Kidney epithelial cell (primary cell): Measurements from ENCODE around the gene OSBP2. TPM values are rescaled to one million over a fixed set of nuclear protein-coding genes. Genes with fewer than 3 reads are reported as not detected.

Experiments
- DNase-seq: peaks from one replicate; pipeline ENCODE4 v3.0.0-alpha.2; 2010; ENCODE audit warnings: low read depth
- H3K27me3 ChIP-seq: 2 replicates; pipeline ENCODE4 v1.6.0; 2011; ENCODE audit warnings: low read length; ENCODE audit not compliant: control insufficient read depth, insufficient read depth
- H3K36me3 ChIP-seq: 2 replicates; pipeline ENCODE4 v1.5.1; 2011; ENCODE audit warnings: low read length; ENCODE audit not compliant: control insufficient read depth, insufficient read depth
- H3K4me3 ChIP-seq: 2 replicates; pipeline ENCODE4 v1.5.1; 2011; ENCODE audit warnings: low read depth, mild to moderate bottlenecking, control low read depth, low read length
- CTCF ChIP-seq: IDR thresholded peaks from 2 replicates; pipeline ENCODE4 v1.5.1; 2011; ENCODE audit warnings: mild to moderate bottlenecking, moderate library complexity, low read length, control low read depth, inconsistent platforms; ENCODE audit not compliant: insufficient read depth, poor library complexity, severe bottlenecking
- total RNA-seq: library from RNA; depleted of rRNA; stranded (reverse); fragments of >200 nt; gene quantifications from 2 replicates; pipeline ENCODE4 v1.2.3, GENCODE V29; 2015

Gene OSBP2
- total RNA-seq, 1 donor from 2014 or later = 5.0 TPM

- Histone ChIP-seq H3K27me3 (no peaks in the 10 kb centered on the region), H3K4me3 (no peak overlapping the region), H3K36me3 (no peaks in the 10 kb centered on the region)
- no peak for DNase-seq
- no peak for TF ChIP-seq CTCF
Measured at GRCh38 chr22:30882974-30883533, 188.4 kb downstream of the OSBP2 start.

- H3K36me3 ChIP-seq = no peaks in the 10 kb centered on the region
- H3K27me3 ChIP-seq = no peaks in the 10 kb centered on the region
- no peak for TF ChIP-seq CTCF
- H3K4me3 ChIP-seq = no peak overlapping the region
- DNase-seq = no peak
Measured at GRCh38 chr22:30883586-30884145, 189.0 kb downstream of the OSBP2 start.

- Histone ChIP-seq H3K36me3 (no peaks in the 10 kb centered on the region), H3K4me3 (no peak overlapping the region), H3K27me3 (no peaks in the 10 kb centered on the region)
- no peak for TF ChIP-seq CTCF
- DNase-seq = no peak
Measured at GRCh38 chr22:30884211-30885000, 189.7 kb downstream of the OSBP2 start.

- H3K27me3 ChIP-seq = no peaks in the 10 kb centered on the region
- TF ChIP-seq CTCF = no peak
- no peaks in the 10 kb centered on the region for H3K36me3 ChIP-seq
- no peak overlapping the region for H3K4me3 ChIP-seq
- DNase-seq = no peak
Measured at GRCh38 chr22:30885001-30885366, 190.3 kb downstream of the OSBP2 start.

- Histone ChIP-seq H3K4me3 (no peak overlapping the region), H3K27me3 (no peaks in the 10 kb centered on the region), H3K36me3 (no peaks in the 10 kb centered on the region)
- DNase-seq = no peak
- TF ChIP-seq CTCF = no peak
Measured at GRCh38 chr22:30885591-30885990, 190.9 kb downstream of the OSBP2 start.
